Activated CD8-positive, alpha-beta memory T cell treated with anti-CD3 and anti-CD28 coated beads for 4 hours (primary cell): ENCODE results near the gene CFLAR.

ENCODE experiments used
- DNase-seq, 2 donors: peaks; one replicate each; pipeline ENCODE4 v3.0.0-alpha.2; 2020; ENCODE audit warnings: low read depth in 2 of 2

CFLAR gene

DNA sequence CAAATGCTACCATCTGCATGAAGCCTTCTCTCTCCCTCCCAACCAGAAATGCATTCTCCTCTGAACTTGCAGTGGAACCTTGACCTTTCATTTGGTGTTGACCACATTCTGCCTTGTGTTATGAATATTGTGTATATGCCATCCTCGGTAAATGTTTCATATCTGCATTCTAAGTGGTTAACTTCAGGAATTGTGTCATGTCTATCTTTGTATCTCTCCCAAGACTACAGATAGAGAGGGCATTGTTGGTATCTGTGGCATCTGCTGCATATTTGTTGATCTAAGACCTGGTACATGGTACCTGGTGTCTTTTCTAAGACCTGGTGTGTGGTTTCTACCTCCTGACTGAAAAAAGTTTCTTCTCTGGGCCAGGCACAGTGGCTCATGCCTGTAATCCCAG, 101.0 kb downstream of the CFLAR start:
- DNase-seq: no peak

DNA sequence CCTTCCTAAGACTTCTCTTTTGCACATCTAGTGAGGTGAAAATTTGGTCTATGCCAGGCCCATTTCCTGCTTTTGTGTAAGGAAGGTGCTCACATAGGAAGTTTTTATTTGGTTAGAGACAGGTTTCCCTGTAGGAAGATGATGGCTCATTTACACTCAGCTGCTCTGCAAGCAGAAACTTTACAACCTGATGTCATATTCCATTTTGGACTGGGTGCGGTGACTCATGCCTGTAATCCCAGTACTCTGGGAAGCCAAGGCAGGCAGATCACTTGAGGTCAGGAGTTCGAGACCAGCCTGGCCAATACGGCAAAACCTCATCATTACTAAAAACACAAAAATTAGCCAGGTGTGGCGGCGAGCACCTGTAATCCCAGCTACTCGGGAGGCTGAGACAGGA, 102.8 kb downstream of the CFLAR start:
- DNase-seq: no peak

DNA sequence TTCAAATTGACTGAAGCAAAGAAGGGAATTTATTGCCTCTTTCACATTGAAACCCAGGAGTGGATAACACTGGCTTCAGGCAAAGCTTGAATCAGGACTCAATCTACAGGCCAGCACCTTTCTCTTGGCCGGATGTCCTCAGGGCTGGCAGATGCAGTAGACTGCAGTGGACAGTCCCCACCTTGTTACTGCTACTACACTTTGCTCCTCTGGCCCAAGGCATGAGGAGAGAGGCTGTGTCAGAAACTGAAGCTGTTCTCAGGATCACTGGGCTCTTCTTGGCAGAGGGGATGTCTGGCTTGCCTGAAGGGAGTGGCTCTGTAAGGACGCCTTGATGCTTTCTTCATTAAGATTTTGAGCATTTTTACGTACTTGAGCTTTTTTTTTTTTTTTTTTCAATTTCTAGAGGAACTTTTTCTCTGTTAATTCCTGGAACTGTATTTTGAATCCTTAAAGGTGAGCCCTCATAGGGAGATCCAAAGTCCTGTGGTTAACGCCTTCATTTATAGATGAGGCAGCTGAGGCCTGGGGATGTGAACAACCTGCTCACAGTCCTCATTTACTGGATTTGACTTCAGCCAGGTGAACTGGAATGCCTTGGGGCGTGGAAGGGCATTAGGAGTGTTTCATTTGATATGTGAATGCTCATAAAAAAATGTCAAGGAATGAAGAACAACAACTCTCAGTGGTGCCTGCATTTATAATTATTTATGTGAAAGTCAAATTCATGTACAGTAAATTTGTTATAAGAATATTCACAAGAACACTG, 103.5 kb downstream of the CFLAR start:
- DNase-seq: no peak

DNA sequence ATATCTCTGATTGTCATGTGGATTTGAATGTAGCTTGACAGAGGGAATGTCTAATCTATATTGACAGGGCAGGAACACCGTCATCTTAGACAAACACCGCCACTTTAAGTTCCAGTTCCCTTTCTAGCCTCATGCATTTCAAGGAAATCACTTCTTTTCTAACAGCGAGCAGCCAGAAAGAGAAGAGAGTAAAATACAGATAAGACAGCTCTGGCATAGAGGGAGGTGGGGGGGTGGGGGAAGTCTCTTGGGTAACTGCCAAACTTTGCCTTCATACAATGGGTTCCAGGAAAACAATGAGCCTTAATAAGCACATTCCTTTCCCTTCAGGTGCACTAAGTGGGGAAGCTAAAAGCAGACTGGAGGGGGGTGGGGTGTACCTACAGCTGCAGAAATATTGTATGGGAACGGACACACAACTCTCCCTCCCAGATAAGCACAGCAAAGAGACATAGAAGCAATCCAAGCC, 104.2 kb downstream of the CFLAR start:
- no peak for DNase-seq

DNA sequence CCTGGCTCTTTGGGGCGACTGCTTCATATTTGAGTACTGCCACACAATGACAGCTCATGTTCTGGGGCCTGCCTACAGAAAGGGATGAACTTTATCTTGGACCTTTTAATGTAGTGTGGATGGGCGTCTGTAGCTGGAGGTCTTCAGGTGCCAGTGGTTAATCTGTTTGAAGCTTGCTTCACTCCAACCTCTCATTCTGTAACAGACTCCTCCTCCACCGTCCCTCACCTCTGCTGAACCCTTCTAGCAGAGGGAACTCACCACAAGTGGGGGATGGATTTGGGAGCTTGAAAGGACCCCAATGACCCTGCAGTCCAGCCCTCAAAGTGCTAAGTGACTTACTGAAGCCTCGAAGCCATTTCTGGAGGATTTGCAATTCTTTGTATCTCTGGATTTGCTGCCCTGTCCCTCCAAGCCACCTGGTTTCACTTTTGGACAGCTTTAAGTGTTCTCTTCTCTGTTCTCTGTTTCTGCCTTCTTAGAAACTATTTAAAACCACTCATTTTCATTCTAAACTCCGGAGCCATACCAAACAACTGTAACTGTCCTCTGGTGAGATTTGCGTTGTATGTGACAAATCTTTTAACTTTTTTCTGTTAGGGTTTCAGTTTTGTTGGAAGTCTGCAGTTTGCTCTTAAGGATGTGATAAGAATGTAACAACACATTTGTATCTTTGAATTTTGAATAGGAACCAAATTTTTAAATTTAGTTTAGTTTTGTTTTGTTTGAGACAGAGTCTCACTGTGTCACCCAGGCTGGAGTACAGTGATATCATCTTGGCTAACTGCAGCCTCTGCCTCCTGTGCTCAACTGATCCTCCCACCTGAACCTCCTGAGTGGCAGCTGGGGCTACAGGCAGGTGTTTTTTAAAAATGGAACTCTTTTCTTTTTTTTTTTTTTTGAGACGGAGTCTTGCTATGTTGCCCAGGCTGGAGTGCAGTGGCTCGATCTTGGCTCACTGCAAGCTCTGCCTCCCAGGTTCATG, 107.4 kb downstream of the CFLAR start:
- DNase-seq: no peak
